H1 (cell line): ENCODE results near the gene ALDH1A3. TPM values are rescaled to one million over a fixed set of nuclear protein-coding genes. Genes with fewer than 3 reads are reported as not detected.

Source experiments
- CTCF ChIA-PET: fragments of 300-600 bp; sonication (Branson Sonifier 250); formaldehyde crosslinking; loops from one replicate; lab custom pipeline; 2021; ENCODE audit not compliant: partially characterized antibody; lab: Charles Lee
- POLR2A ChIA-PET: fragments of 300-600 bp; sonication (Branson Sonifier 250); formaldehyde crosslinking; loops from one replicate; lab custom pipeline; 2021; ENCODE audit warnings: inconsistent platforms; ENCODE audit not compliant: partially characterized antibody; lab: Charles Lee
- DNase-seq, 2 experiments: peaks; one replicate each; pipeline versions ENCODE4 v3.0.0 to v3.0.0-alpha.2; 2010 to 2022; ENCODE audit warnings: low spot score in 2 of 2, low read depth in 1 of 2, mixed read lengths in 1 of 2
- FAIRE-seq: peaks from 2 replicates; lab custom pipeline; 2011; peaks lifted over from hg19 to GRCh38; lab: Jason Lieb, UNC
- H2AFZ ChIP-seq: 2 replicates; pipeline ENCODE4 v1.8.1; 2012; ENCODE audit warnings: low read length, inconsistent platforms
- H2AK5ac ChIP-seq: 2 replicates; pipeline ENCODE4 v1.6.1; 2013; ENCODE audit warnings: low read depth, low read length
- H2BK120ac ChIP-seq: replicated peaks from 2 replicates; pipeline ENCODE3; 2013; ENCODE audit warnings: low read depth, low read length, inconsistent platforms
- H2BK12ac ChIP-seq: 2 replicates; pipeline ENCODE4 v1.6.1; 2013; ENCODE audit warnings: low read depth, low read length
- H2BK15ac ChIP-seq: 2 replicates; pipeline ENCODE4 v1.6.1; 2013; ENCODE audit warnings: low read length
- H2BK20ac ChIP-seq: 2 replicates; pipeline ENCODE4 v1.6.1; 2013; ENCODE audit warnings: low read length
- H2BK5ac ChIP-seq: 2 replicates; pipeline ENCODE4 v1.6.1; 2013; ENCODE audit warnings: low read depth, low read length
- H3K14ac ChIP-seq: 2 replicates; pipeline ENCODE4 v1.6.1; 2013; ENCODE audit warnings: inconsistent platforms; ENCODE audit not compliant: insufficient read length
- H3K18ac ChIP-seq: 2 replicates; pipeline ENCODE4 v1.6.1; 2013; ENCODE audit warnings: low read length; ENCODE audit errors: extremely low read depth
- H3K23ac ChIP-seq: 2 replicates; pipeline ENCODE4 v1.6.1; 2013; ENCODE audit warnings: inconsistent platforms; ENCODE audit not compliant: insufficient read length
- H3K23me2 ChIP-seq: 2 replicates; pipeline ENCODE4 v1.6.1; 2013; ENCODE audit warnings: low read depth, low read length
- H3K27ac ChIP-seq: 2 replicates; pipeline ENCODE4 v1.6.1; 2011; ENCODE audit warnings: low read depth, low read length, inconsistent platforms
- H3K27me3 ChIP-seq, 4 experiments: replicated peaks in 1 of 4; 1 replicate in 1 of 4; 2 replicates in 3 of 4; pipeline versions ENCODE4 v1.6.1 to v1.8.1; 2011 to 2013; ENCODE audit warnings: low read length in 3 of 4, mild to moderate bottlenecking in 3 of 4, inconsistent platforms in 2 of 4, mixed read lengths in 2 of 4, moderate library complexity in 1 of 4; ENCODE audit not compliant: control insufficient read depth in 3 of 4, insufficient read depth in 3 of 4; ENCODE audit errors: extremely low read depth in 1 of 4
- H3K36me3 ChIP-seq, 4 experiments: 2 replicates each; pipeline versions ENCODE4 v1.6.1 to v1.8.1; 2011 to 2013; ENCODE audit warnings: mild to moderate bottlenecking in 4 of 4, low read length in 3 of 4, moderate library complexity in 2 of 4, control low read depth in 1 of 4, inconsistent platforms in 1 of 4; ENCODE audit not compliant: insufficient read depth in 4 of 4, control insufficient read depth in 2 of 4
- H3K4ac ChIP-seq: replicated peaks from 2 replicates; pipeline ENCODE3; 2013; ENCODE audit warnings: low read length, low read depth, mixed read lengths, inconsistent platforms; ENCODE audit not compliant: insufficient read length
- H3K4me1 ChIP-seq, 4 experiments: replicated peaks in 1 of 4; 1 replicate in 1 of 4; 2 replicates in 3 of 4; pipeline versions ENCODE4 v1.6.1 to v1.8.1; 2011 to 2013; ENCODE audit warnings: low read length in 3 of 4, inconsistent platforms in 2 of 4, mixed read lengths in 1 of 4; ENCODE audit not compliant: insufficient read depth in 4 of 4, control insufficient read depth in 3 of 4
- H3K4me2 ChIP-seq, 2 experiments: 2 replicates each; pipeline versions ENCODE4 v1.6.1 to v1.8.1; 2011 to 2013; ENCODE audit warnings: low read depth in 2 of 2, low read length in 2 of 2, control low read depth in 1 of 2, inconsistent platforms in 1 of 2, mild to moderate bottlenecking in 1 of 2; ENCODE audit not compliant: insufficient read depth in 1 of 2
- H3K4me3 ChIP-seq, 4 experiments: fragments of 200-600, 300-600 bp in 1 of 4; sonication (generic), shearing (Covaris generic), sonication (Bioruptor Twin) in 1 of 4; 2 replicates each; pipeline versions ENCODE4 v1.5.1 to v1.8.1; 2011 to 2016; ENCODE audit warnings: low read length in 4 of 4, low read depth in 3 of 4, control low read depth in 2 of 4, inconsistent platforms in 2 of 4, mild to moderate bottlenecking in 2 of 4, mixed read lengths in 1 of 4, moderate library complexity in 1 of 4; ENCODE audit not compliant: insufficient read depth in 2 of 4; ENCODE audit errors: extremely low read depth in 1 of 4
- H3K56ac ChIP-seq: replicated peaks from 2 replicates; pipeline ENCODE3; 2013; ENCODE audit warnings: low read depth, mild to moderate bottlenecking, mixed read lengths, low read length, inconsistent platforms; ENCODE audit not compliant: insufficient read length
- H3K79me1 ChIP-seq: 2 replicates; pipeline ENCODE4 v1.6.1; 2013; ENCODE audit warnings: low read depth, low read length, control low read depth
- H3K79me2 ChIP-seq, 2 experiments: 2 replicates each; pipeline versions ENCODE4 v1.6.1 to v1.8.1; 2012 to 2013; ENCODE audit warnings: low read length in 2 of 2, mild to moderate bottlenecking in 2 of 2, inconsistent platforms in 1 of 2; ENCODE audit not compliant: insufficient read depth in 2 of 2, control insufficient read depth in 1 of 2
- H3K9ac ChIP-seq, 4 experiments: replicated peaks in 1 of 4; 1 replicate in 1 of 4; 2 replicates in 3 of 4; pipeline versions ENCODE4 v1.6.1 to v1.8.1; 2011 to 2013; ENCODE audit warnings: low read depth in 3 of 4, low read length in 3 of 4, control low read depth in 2 of 4, mild to moderate bottlenecking in 2 of 4, moderate library complexity in 2 of 4, inconsistent platforms in 1 of 4; ENCODE audit errors: extremely low read depth in 1 of 4
- H3K9me3 ChIP-seq, 2 experiments: 2 replicates each; pipeline versions ENCODE4 v1.6.1 to v1.8.1; 2012 to 2013; ENCODE audit warnings: mild to moderate bottlenecking in 2 of 2, moderate library complexity in 2 of 2, control low read depth in 1 of 2, inconsistent platforms in 1 of 2, low read depth in 1 of 2, low read length in 1 of 2, mixed read lengths in 1 of 2; ENCODE audit not compliant: insufficient read depth in 2 of 2
- H4K20me1 ChIP-seq, 2 experiments: replicated peaks in 1 of 2; 2 replicates each; pipeline versions ENCODE3 to v1.8.1; 2011 to 2013; ENCODE audit warnings: inconsistent platforms in 2 of 2, low read length in 2 of 2, mild to moderate bottlenecking in 1 of 2; ENCODE audit not compliant: insufficient read depth in 2 of 2, control insufficient read depth in 1 of 2
- H4K5ac ChIP-seq: 2 replicates; pipeline ENCODE4 v1.6.1; 2013; ENCODE audit warnings: low read length, low read depth, mixed read lengths, inconsistent platforms; ENCODE audit not compliant: insufficient read length
- H4K8ac ChIP-seq: 2 replicates; pipeline ENCODE4 v1.8.0; 2013; ENCODE audit warnings: mild to moderate bottlenecking, moderate library complexity, low read length, inconsistent platforms; ENCODE audit not compliant: insufficient read depth; ENCODE audit errors: extremely low read depth
- H4K91ac ChIP-seq: replicated peaks from 2 replicates; pipeline ENCODE3; 2013; ENCODE audit warnings: low read length, mixed read lengths, inconsistent platforms; ENCODE audit not compliant: insufficient read length
- ATF3 ChIP-seq: IDR thresholded peaks from 2 replicates; pipeline ENCODE4 v1.6.1; 2011; ENCODE audit warnings: low read depth, mild to moderate bottlenecking, low read length; ENCODE audit not compliant: insufficient read depth
- BCL11A ChIP-seq, 2 experiments: IDR thresholded peaks; one replicate each; pipeline ENCODE4 v1.6.1; 2011; ENCODE audit warnings: low read depth in 2 of 2, low read length in 2 of 2, mild to moderate bottlenecking in 2 of 2
- CHD2 ChIP-seq: IDR thresholded peaks from 2 replicates; pipeline ENCODE4 v1.6.1; 2012; ENCODE audit warnings: low read length, improper control_type of control experiment
- HDAC6 ChIP-seq: IDR thresholded peaks from one replicate; pipeline ENCODE4 v1.7.1; 2012; ENCODE audit warnings: low read depth, mild to moderate bottlenecking, inconsistent platforms, low read length, moderate library complexity
- PHF8 ChIP-seq: fragments of 200-600 bp; sonication (generic); conservative IDR thresholded peaks from 2 replicates; pipeline ENCODE4 v1.7.1; 2012; ENCODE audit warnings: low read depth, mild to moderate bottlenecking, inconsistent platforms, low read length, moderate library complexity
- SIRT6 ChIP-seq: IDR thresholded peaks from one replicate; pipeline ENCODE4 v1.7.1; 2012; ENCODE audit warnings: low read length, inconsistent platforms
- SP4 ChIP-seq: IDR thresholded peaks from 2 replicates; pipeline ENCODE4 v1.6.1; 2012; ENCODE audit warnings: low read length, inconsistent platforms
- SUZ12 ChIP-seq: fragments of 200-600 bp; sonication (generic); IDR thresholded peaks from 2 replicates; pipeline ENCODE4 v1.6.1; 2012; ENCODE audit warnings: mild to moderate bottlenecking, inconsistent platforms, low read length, moderate library complexity, mixed read lengths
- TAF1 ChIP-seq: IDR thresholded peaks from 2 replicates; pipeline ENCODE4 v1.6.1; 2011; ENCODE audit warnings: mild to moderate bottlenecking, low read depth, low read length
- TEAD4 ChIP-seq: IDR thresholded peaks from 2 replicates; pipeline ENCODE4 v1.6.1; 2012; ENCODE audit warnings: low read depth, low read length, inconsistent platforms, mixed read lengths
- WGBS, 2 experiments: shearing (Covaris generic) in 1 of 2; methylation state at CpG; one replicate each; pipeline versions ENCODE4 v1.1.6 to v1.1.7; 2013 to 2015; ENCODE audit warnings: low lambda C conversion rate in 2 of 2, mixed read lengths in 2 of 2, inconsistent platforms in 1 of 2, low coverage in 1 of 2, missing lambda C conversion rate in 1 of 2; ENCODE audit not compliant: insufficient replicate concordance in 2 of 2, insufficient coverage in 1 of 2, insufficient read length in 1 of 2; ENCODE audit errors: extremely low coverage in 1 of 2, missing lambda C conversion rate in 1 of 2; 5-methylcytosine and 5-hydroxymethylcytosine counted together
- polyA plus RNA-seq, 7 experiments: library from polyadenylated mRNA; depleted of rRNA in 3 of 7; stranded (reverse) in 5 of 7; unstranded in 2 of 7; fragments of >200 nt in 5 of 7; fragments of 200-250 nt in 2 of 7; gene quantifications; 1 replicate in 5 of 7; 2 replicates in 1 of 7; 4 replicates in 1 of 7; pipeline versions ENCODE4 v1.2.1 to v1.2.3, GENCODE V29; 2011 to 2013; ENCODE audit warnings: missing spikeins in 2 of 7, mixed read lengths in 2 of 7
- total RNA-seq: library from RNA; stranded (reverse); fragmentation: NEBNext Ultra II Directional; extraction: Animal tissue kit (Norgen Biotek cat#: 25700); gene quantifications from 2 replicates; pipeline ENCODE4 v1.2.1, GENCODE V29; 2021
- TF ChIP-seq, protein P1 (sequence below): IDR thresholded peaks from 2 replicates; pipeline ENCODE4 v1.6.1; 2011; ENCODE audit warnings: low read length, improper control_type of control experiment

The ALDH1A3 gene
- total and polyA plus RNA-seq, 2 of the 8 experiments (the other 6 are each of a cell fraction or from before 2014, with no cell fraction given), result 2.2 to 5.5 TPM

DNA sequence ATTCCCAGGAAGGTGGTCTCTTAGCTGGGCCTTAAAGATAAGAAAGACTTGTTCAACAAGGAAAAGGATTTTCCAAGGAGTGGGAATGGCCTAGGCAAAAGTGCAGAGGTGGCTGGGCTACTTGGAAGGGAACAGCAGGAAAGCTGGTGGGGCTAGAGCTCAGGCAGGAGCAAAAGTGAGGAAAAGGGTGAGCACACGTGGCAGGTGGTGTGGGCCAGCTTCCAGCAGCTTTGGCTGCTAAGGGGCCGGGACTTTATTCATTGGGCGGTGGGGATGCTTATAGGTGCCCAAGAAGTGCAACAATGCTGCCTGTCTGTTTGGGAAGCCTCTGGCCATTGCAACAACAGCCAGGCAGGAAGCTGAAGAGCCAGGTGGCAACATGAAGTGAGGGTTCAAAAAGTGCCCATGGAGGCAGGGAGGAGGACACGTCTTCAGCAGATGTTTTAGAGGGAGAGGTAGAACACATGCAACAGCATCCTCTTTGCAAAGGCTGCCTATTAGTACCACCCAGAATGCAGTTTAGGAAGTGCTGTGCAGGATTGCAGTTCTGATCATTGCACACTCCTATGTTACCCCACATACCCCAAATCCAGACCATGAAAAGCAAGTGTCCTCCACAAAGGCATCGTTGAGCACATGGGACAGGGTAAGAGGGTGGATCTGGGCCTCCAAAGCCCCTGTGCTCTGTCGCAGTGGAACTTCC, 13.8 kb downstream of the ALDH1A3 start:
- Histone ChIP-seq H3K4me2 (no peak overlapping the region), H3K9me3 (no peaks in the 10 kb centered on the region), H4K8ac (no peak overlapping the region), H3K4ac (no peak overlapping the region), H2BK120ac (no peak overlapping the region), H3K56ac (no peak overlapping the region), H3K27me3 (no peaks in the 10 kb centered on the region; a peak in 1 of 7 replicates), H3K9ac (no peak overlapping the region), H3K4me1 (peaks cover 0 to 5% (median 1%) of the 10 kb centered on the region in 4 experiments; a peak in 2 of 7 replicates), H3K36me3 (no peaks in the 10 kb centered on the region), H2BK15ac (no peak overlapping the region), H2BK20ac (no peak overlapping the region), H2BK12ac (no peak overlapping the region), H3K4me3 (no peak overlapping the region), H2BK5ac (no peak overlapping the region), H3K79me1 (no peaks in the 10 kb centered on the region), H3K18ac (no peak overlapping the region), H2AK5ac (no peak overlapping the region), H3K23me2 (no peaks in the 10 kb centered on the region), H3K23ac (no peak overlapping the region), H3K79me2 (no peaks in the 10 kb centered on the region), H4K5ac (no peak overlapping the region), H3K14ac (no peak overlapping the region), H2AFZ (no peak overlapping the region), H4K20me1 (peaks cover 0 to 1% of the 10 kb centered on the region in 2 experiments), H3K27ac (no peak overlapping the region), H4K91ac (no peak overlapping the region)
- POLR2A ChIA-PET, result interaction anchor here (0.7 kb wide), 1 partner anchor 15 kb away, joined by 3 read pairs; no protein-coding TSS in a partner anchor
- DNase-seq (no peak), FAIRE-seq (no peak)
- WGBS, 2 experiments, result 89% methylated on average over 6 of the region's 6 CpGs; no CpG with 5 or more reads in 1 of the 2 experiments
- CTCF ChIA-PET, result interaction anchor here (1.0 to 6.8 kb wide), 5 partner anchors 10 to 115 kb away, joined by 3 to 34 read pairs (median 3); no protein-coding TSS in a partner anchor
- TF ChIP-seq CHD2 (no peak), TAF1 (no peak), TEAD4 (no peak), BCL11A (IDR thresholded peaks at IDR 0.05; ENCODE audit: low read depth in 2 of 2, low read length in 2 of 2) (no peak), HDAC6 (no peak), SUZ12 (no peak), SP4 (no peak), ATF3 (no peak), PHF8 (no peak), SIRT6 (no peak)
- TF ChIP-seq, protein P1, sequence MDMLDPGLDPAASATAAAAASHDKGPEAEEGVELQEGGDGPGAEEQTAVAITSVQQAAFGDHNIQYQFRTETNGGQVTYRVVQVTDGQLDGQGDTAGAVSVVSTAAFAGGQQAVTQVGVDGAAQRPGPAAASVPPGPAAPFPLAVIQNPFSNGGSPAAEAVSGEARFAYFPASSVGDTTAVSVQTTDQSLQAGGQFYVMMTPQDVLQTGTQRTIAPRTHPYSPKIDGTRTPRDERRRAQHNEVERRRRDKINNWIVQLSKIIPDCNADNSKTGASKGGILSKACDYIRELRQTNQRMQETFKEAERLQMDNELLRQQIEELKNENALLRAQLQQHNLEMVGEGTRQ, result no peak
